ENCODE data around the gene KRT10. TPM values are rescaled to one million over a fixed set of nuclear protein-coding genes. Genes with fewer than 3 reads are reported as not detected.

KRT10 gene
- total RNA-seq, 1 experiment from 2014 or later = 28.4 TPM

DNA sequence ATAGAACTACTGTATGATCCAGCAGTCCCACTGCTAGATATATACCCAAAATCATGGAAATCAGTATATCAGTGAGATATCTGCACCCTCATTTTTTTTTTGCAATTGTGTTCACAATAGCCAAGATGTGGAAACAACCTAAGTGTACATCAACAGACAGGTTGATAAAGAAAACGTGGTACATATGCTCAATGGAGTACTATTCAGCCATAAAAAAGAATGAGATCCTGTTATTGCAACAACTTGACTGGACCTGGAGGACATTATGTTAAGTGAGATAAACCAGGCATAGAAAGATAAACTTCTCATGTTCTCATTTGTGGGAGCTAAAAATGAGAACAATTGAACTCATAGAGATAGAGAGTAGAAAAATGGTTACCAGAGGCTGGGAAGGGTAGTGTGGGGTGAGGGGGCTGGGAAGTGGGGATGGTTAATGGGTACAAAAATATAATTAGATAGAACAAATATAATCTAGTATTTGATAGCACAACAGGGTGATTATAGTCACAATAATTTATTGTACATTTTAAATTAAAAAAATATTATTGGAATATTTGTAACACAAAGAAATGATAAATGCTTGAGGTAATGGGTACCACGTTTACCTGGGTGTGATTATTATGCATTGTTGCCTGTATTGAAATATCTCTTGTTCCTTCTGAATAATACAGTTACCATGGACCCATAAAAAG, 7.8 kb upstream of the KRT10 start:
- H2AK5ac ChIP-seq (ENCODE audit: insufficient read length, low read length) = no peak overlapping the region
- H3K79me2 ChIP-seq (ENCODE audit: insufficient read depth, low read length) = no peaks in the 10 kb centered on the region
- H4K20me1 ChIP-seq (ENCODE audit: control insufficient read depth, insufficient read depth, insufficient read length) = no peaks in the 10 kb centered on the region
- H3K4me1 Mint-ChIP-seq = peaks cover 6 to 9% of the 10 kb centered on the region in 2 experiments
- H2BK20ac ChIP-seq (ENCODE audit: low read depth, low read length, poor library complexity, severe bottlenecking) = no peak overlapping the region
- H2BK15ac ChIP-seq (ENCODE audit: low read depth, low read length) = no peak overlapping the region
- H3K27ac ChIP-seq (ENCODE audit: insufficient read length, low read depth, low read length) = no peak overlapping the region
- peaks cover 8% of the 10 kb centered on the region; the same call in 1 of the 2 replicates for H3K27me3 ChIP-seq (ENCODE audit: insufficient read depth, low read length)
- H3K79me1 ChIP-seq (ENCODE audit: insufficient read depth, low read depth, low read length, poor library complexity, severe bottlenecking) = no peaks in the 10 kb centered on the region
- peaks cover 95% of the 10 kb centered on the region for H3K27me3 Mint-ChIP-seq (ENCODE audit: low read depth)
- no peak overlapping the region for H2BK12ac ChIP-seq (ENCODE audit: insufficient read length, low read depth, low read length)
- H2AFZ ChIP-seq (ENCODE audit: low read length) = no peak overlapping the region
- no peak overlapping the region for H3K18ac ChIP-seq (ENCODE audit: insufficient read length, low read depth, low read length)
- no peak overlapping the region for H4K5ac ChIP-seq (ENCODE audit: insufficient read length, low read depth, low read length)
- no peak overlapping the region for H2BK120ac ChIP-seq (ENCODE audit: low read depth, low read length, poor library complexity, severe bottlenecking)
- peaks cover 0 to 5% (median 0%) of the 10 kb centered on the region in 3 experiments; a peak in 3 of 7 replicates for H3K36me3 Mint-ChIP-seq (ENCODE audit: insufficient read depth in 1 of 3, low read depth in 3 of 3)
- no peak overlapping the region for H4K8ac ChIP-seq (replicated peaks; ENCODE audit: insufficient read length, low read depth, low read length)
- no peak overlapping the region for H3K9ac ChIP-seq (ENCODE audit: extremely low read depth, insufficient read length, low read length)
- no peak overlapping the region for H3K23ac ChIP-seq (ENCODE audit: insufficient read length, low read depth, low read length)
- TF ChIP-seq, protein P1, sequence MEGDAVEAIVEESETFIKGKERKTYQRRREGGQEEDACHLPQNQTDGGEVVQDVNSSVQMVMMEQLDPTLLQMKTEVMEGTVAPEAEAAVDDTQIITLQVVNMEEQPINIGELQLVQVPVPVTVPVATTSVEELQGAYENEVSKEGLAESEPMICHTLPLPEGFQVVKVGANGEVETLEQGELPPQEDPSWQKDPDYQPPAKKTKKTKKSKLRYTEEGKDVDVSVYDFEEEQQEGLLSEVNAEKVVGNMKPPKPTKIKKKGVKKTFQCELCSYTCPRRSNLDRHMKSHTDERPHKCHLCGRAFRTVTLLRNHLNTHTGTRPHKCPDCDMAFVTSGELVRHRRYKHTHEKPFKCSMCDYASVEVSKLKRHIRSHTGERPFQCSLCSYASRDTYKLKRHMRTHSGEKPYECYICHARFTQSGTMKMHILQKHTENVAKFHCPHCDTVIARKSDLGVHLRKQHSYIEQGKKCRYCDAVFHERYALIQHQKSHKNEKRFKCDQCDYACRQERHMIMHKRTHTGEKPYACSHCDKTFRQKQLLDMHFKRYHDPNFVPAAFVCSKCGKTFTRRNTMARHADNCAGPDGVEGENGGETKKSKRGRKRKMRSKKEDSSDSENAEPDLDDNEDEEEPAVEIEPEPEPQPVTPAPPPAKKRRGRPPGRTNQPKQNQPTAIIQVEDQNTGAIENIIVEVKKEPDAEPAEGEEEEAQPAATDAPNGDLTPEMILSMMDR (conservative IDR thresholded peaks at IDR 0.05) = no peak
- H3K56ac ChIP-seq (ENCODE audit: insufficient read length, low read depth, low read length) = no peak overlapping the region
- H3K9me3 Mint-ChIP-seq = no peaks in the 10 kb centered on the region
- H4K91ac ChIP-seq (ENCODE audit: insufficient read length, low read depth, low read length) = no peak overlapping the region
- no peak overlapping the region for H3K4me3 Mint-ChIP-seq
- no CpG with 5 or more reads among the region's 2 CpGs for WGBS (ENCODE audit: extremely low coverage, insufficient read length, low lambda C conversion rate)
- no peak overlapping the region for H3K27ac Mint-ChIP-seq
- DNase-seq = no peak
- no peak overlapping the region for H3K14ac ChIP-seq (ENCODE audit: insufficient read depth, low read length)
- H2BK5ac ChIP-seq (ENCODE audit: insufficient read length, low read length) = no peak overlapping the region
- no peak overlapping the region for H3T11ph ChIP-seq (ENCODE audit: low read length)
- H3K23me2 ChIP-seq (ENCODE audit: insufficient read length, low read depth, low read length, poor library complexity, severe bottlenecking) = no peaks in the 10 kb centered on the region
- H3K4me2 ChIP-seq (ENCODE audit: insufficient read depth, insufficient read length, low read length) = no peak overlapping the region
- H3K4ac ChIP-seq (ENCODE audit: low read depth, low read length) = no peak overlapping the region
- no peaks in the 10 kb centered on the region for H3K4me1 ChIP-seq (ENCODE audit: insufficient read depth, low read length)
- no peaks in the 10 kb centered on the region for H3K9me3 ChIP-seq (ENCODE audit: control insufficient read depth, low read depth, low read length)

Data from H9 (cell line).